Rectal smooth muscle tissue (tissue), 1 donor: Measurements from ENCODE around the gene VPS37C.
"Not testable (repeated sequence)": the region's sequence is repeated elsewhere in the genome, so short reads cannot be mapped to it uniquely, and the experiment has no call there.

Experiments used
- H3K27ac ChIP-seq: one replicate; pipeline ENCODE4 v1.7.0; 2013; ENCODE audit warnings: low read depth, low read length, inconsistent platforms
- H3K27me3 ChIP-seq: one replicate; pipeline ENCODE4 v1.7.0; 2013; ENCODE audit warnings: low read length; ENCODE audit not compliant: control insufficient read depth, insufficient read depth
- H3K36me3 ChIP-seq: one replicate; pipeline ENCODE4 v1.7.0; 2013; ENCODE audit warnings: low read length; ENCODE audit not compliant: control insufficient read depth, insufficient read depth
- H3K4me1 ChIP-seq: one replicate; pipeline ENCODE4 v1.7.0; 2013; ENCODE audit warnings: low read length; ENCODE audit not compliant: control insufficient read depth, insufficient read depth
- H3K4me3 ChIP-seq: one replicate; pipeline ENCODE4 v1.7.0; 2013; ENCODE audit warnings: low read length
- H3K9ac ChIP-seq: one replicate; pipeline ENCODE4 v1.7.0; 2013; ENCODE audit warnings: low read length

VPS37C gene

DNA sequence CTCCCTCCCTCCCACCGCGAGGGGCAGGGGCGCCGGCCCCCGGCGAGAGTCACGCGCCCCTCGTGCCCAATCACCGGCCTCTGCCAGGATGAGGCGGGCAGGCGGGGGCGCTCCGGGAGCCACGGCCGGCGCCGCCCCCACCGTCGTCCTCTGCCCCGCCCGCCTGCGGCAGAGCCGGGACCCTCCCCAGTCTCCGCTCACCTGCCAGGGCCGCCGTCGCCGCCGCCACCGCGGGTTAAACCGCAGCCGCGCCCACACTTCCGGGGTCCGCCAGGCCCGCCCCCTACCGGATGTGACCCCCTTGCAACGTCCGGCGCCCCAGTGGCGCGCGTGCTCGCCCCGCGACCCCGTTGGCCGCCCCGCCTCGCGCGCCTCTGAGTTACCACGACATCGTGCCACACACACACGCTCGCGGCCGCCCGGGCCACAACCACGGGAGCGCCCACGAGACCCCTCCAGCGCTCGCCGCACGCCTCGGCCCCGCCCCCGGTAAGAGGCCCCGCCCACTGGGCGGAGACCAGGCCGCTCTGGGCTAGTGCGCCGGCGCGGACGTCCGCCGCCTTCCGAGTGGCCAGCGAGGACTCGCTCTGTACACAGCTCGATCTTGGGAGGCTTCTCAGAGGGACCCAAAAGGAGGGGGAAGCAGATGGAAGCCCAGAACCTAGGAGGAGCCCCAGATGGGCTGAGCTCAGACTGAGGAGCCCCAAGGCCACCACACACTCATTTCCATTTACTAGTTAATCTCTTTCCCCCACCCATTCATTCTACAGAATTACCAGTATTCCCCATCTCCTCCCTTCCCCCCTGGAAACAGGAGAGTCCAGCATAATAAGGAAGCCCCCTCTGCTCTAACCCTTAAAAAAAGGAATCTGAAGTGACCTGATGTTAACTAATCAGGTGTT lies at the start of gene VPS37C:
Gene VPS37C (minus strand): TSS at position 237 of the 902 bp plus-strand sequence. CDS start 22,597 bp downstream, outside the sequence.
- H3K27me3 ChIP-seq = no peaks in the 10 kb centered on the region
- H3K4me3 ChIP-seq = peak within 1 kb of the TSS; percentile 89
- peaks cover 12% of the 10 kb centered on the region for H3K4me1 ChIP-seq
- H3K9ac ChIP-seq = peak within 1 kb of the TSS; percentile 85
- no peaks in the 10 kb centered on the region for H3K36me3 ChIP-seq
- peak within 1 kb of the TSS; percentile 96 for H3K27ac ChIP-seq

DNA sequence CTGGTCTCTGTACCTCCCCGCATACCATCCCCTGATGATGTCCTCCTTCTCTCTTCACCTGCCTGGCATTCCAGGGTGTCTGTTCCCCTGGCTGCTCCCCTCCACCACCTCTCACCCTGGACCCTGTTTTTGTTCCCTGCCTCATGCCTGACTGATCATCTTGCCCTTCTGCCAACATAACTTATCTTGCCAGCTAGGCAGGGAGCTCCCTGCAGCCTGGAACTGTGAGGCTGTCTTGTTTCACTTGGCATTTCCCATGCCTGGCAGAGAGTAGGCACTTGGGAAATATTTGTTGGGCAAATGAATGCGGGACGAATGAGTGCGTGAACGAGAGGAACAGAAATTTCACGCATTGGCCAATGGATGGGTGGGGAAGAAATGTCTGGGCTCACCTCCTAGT lies 49.4 kb upstream of the VPS37C start:
- not testable (repeated sequence) for H3K27ac ChIP-seq, H3K9ac ChIP-seq, H3K4me1 ChIP-seq, H3K27me3 ChIP-seq, H3K36me3 ChIP-seq, H3K4me3 ChIP-seq

DNA sequence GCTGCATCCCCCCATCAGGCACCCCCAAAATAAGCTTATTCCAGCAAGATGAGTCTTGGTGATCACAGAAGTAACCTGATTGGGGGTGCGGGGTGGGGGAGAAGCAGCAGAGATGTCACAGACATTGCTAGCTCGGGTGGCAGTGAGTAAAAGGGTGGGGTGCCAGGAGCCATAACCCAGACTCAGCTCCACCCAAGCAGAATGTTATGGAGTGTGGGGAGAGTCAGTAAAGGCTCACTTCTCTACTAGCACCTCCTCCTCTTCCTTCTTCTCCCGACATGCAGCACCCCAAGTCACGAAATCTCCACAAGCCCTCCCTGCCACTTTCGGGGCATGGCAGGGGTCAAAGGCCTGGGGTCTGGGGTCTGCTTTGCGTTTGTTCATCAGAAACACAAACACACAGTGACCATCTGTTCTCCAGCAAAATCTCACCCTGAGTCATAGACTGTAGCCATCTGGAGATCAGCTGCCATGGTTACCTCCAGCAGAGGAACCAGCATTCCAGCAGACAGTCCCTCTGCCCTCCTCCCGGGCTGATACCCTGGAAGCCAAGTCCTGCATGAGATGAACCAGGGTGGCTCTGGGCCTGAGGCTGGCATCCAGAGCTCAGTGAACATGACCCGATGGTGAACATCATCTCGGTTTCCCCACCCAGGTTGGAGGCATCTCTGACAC lies 46.5 kb upstream of the VPS37C start:
- H3K27ac ChIP-seq, H3K36me3 ChIP-seq, H3K4me3 ChIP-seq, H3K9ac ChIP-seq, H3K27me3 ChIP-seq, H3K4me1 ChIP-seq: not testable (repeated sequence)

DNA sequence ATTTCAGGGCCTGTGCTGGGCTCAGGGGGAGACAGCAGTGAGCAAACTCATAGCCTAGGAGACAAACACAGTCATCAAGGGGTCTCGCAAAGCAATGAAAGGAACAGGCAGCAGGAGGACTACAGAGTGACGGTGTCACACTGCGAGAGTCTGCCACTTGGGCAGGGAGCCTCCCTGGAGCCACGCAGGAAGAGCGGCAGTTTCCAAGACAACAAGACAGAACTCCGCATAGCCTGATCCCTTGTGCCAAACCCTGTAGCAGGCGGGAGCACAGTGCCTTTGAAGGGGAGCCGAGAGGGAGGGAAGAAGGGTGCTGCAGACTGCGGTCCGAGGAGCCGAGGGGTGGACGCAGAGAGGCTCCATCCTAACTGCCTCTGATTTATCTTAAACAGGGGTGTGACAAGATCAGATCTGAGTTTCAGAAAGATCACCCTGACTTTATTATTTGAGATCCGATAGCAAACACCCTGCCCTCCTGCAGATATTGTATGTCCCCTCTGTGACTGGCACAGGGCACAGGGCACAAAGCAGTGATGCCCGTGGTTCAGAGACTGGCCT lies 43.4 kb upstream of the VPS37C start:
- H3K27me3 ChIP-seq, H3K4me3 ChIP-seq, H3K36me3 ChIP-seq, H3K27ac ChIP-seq, H3K4me1 ChIP-seq, H3K9ac ChIP-seq: not testable (repeated sequence)

DNA sequence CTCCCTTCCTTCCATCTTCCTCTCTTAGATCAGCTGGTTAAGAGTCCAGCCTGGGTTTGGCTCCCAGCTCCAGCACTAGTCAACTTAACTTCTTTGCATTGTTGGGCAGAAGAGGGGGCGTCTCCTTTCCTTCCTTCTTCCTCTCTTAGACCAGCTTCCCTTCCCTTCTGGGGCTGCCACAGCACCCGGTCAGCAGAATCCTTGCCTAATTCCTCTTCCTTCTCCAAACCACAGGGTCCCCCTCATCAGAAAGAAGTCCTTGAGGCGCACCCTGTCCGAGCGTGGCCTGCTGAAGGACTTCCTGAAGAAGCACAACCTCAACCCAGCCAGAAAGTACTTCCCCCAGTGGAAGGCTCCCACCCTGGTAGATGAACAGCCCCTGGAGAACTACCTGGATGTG lies 42.6 kb upstream of the VPS37C start:
- not testable (repeated sequence) for H3K9ac ChIP-seq, H3K27me3 ChIP-seq

DNA sequence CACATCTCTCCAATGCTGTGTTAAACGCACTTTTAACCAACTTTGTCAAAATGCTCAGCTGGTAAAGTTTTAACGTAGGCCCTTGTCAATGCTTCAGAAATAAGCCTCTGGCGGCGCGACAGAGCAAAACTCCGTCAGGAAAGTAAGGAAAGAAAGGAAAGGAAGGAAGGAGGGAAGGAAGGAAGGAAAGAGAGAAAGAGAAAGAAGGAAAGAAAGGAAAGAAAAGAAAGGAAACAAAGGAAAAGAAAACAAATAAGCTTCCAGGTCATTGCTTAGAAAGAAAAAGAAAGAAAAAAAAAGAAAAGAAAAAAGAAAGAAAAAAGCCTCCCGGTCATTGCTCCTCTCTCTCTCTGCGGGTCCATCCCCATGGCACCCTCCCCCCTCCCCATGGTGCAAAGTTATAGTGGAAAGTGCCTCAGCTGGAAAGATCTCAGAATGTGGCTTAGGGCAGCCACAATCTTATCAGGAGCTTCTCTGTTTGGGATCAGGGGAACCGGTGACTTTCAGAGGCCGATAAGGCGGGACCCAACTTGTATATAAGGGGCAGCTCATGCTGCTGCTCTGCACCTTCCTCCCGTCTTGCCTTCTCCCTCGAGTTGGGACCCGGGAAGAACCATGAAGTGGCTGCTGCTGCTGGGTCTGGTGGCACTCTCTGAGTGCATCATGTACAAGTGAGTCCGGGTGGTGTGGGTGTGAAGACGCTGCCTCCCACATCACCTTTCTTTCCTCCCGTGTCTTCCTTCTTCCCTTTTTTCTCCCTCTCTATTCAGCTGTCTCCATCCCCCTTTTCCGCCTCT lies 41.9 kb upstream of the VPS37C start, which contains the start of gene PGA3:
Gene PGA3 (plus strand): TSS at position 566 of the 797 bp plus-strand sequence. CDS start 50 bp downstream, at position 616.
- H3K27me3 ChIP-seq, H3K4me1 ChIP-seq, H3K27ac ChIP-seq, H3K9ac ChIP-seq, H3K4me3 ChIP-seq, H3K36me3 ChIP-seq: not testable (repeated sequence)

More for the DNA sequence above, 42.6 kb upstream of the VPS37C start:
- H3K36me3 ChIP-seq, H3K4me3 ChIP-seq, H3K27ac ChIP-seq, H3K4me1 ChIP-seq: not testable (repeated sequence)

DNA sequence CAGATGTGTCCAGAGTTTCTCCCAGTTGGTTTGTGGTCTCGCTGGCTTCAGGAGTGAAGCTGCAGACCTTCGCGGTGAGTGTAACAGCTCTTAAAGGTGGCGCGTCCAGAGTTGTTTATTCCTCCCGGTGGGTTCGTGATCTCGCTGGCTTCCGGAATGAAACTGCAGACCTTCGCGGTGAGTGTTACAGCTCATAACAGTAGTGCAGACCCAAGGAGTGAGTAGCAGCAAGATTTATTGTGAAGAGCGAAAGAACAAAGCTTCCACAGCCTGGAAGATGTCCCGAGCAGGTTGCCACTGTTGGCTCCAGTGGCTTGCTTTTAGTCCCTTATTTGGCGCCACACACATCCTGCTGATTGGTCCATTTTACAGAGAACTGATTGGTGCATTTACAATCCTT lies 40.2 kb upstream of the VPS37C start:
- H3K27me3 ChIP-seq = no peaks in the 10 kb centered on the region
- no peaks in the 10 kb centered on the region for H3K36me3 ChIP-seq
- no peak overlapping the region for H3K9ac ChIP-seq
- no peaks in the 10 kb centered on the region for H3K4me1 ChIP-seq
- H3K4me3 ChIP-seq = no peak overlapping the region
- H3K27ac ChIP-seq = no peak overlapping the region

DNA sequence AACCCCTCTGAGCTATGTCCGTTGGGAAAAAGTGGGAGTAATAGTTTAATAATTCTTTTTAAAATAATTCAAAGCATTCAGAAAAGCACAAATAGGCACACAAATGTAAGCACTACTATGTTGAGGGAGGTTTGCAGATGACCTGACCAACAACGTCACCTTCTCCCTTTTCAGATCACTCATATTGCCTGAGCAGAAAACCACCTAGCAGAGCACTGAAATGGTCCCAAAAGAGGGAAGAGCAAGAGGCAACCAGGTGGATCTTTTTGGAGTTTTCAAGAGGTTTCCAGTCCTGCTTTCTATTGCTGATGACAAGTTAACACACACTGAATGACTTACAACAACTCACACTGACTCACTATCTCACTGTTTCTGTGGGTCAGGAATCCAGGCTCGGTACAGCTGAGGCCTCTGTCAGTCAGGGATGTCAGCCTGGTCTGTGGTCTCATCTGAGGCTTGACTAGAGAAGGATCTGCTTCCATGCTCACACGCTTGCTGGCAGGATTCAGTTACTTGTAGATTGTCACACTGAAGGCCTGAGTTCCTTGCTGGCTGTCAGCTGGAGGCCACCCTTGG lies 37.8 kb upstream of the VPS37C start:
- H3K9ac ChIP-seq = no peak overlapping the region
- no peaks in the 10 kb centered on the region for H3K4me1 ChIP-seq
- no peak overlapping the region for H3K27ac ChIP-seq
- H3K27me3 ChIP-seq = no peaks in the 10 kb centered on the region
- H3K36me3 ChIP-seq = no peaks in the 10 kb centered on the region
- no peak overlapping the region for H3K4me3 ChIP-seq

DNA sequence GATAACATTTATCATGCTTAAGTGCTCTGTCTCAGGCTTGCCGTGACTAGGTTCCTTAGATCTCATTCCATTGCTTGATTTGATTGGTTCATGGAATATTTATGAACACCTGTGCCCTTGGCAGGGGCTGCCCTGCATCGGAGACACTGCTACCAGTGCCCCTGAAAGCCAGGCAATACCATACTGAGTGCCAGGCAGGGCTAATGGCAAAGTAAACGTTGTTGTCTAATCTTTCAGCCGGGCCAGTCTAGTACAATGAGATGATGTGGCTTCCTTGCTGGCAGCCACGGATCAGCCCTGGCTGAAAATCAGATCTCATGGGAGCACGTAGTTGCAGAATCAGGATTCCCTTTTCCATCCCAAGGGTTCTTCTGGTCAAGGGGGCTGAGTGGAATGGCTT lies 37.1 kb upstream of the VPS37C start:
- no peaks in the 10 kb centered on the region for H3K4me1 ChIP-seq
- no peak overlapping the region for H3K9ac ChIP-seq
- H3K4me3 ChIP-seq = no peak overlapping the region
- no peak overlapping the region for H3K27ac ChIP-seq
- H3K36me3 ChIP-seq = no peaks in the 10 kb centered on the region
- no peaks in the 10 kb centered on the region for H3K27me3 ChIP-seq

DNA sequence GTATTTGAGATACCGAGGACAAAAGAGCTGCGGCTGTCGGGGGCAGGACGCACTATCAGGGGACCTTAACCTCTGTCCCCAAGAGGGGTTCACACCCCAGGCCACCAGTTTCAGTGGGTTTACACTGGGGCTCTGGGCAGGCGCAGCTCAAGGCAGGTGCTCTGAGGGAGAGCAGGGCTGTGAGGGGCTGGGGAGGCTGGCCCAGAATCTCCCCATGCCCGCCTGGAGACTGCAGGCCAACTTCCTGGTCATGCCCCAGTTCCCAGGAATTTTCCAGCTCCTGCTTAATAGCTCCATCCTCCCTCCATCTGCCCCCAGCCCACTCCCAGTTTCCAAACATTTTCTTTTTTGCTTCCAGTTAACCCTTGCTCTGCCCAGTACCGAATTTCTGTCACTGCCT lies 34.5 kb upstream of the VPS37C start:
- Histone ChIP-seq H3K4me1 (no peaks in the 10 kb centered on the region), H3K4me3 (no peak overlapping the region), H3K36me3 (no peaks in the 10 kb centered on the region), H3K9ac (no peak overlapping the region), H3K27me3 (no peaks in the 10 kb centered on the region), H3K27ac (no peak overlapping the region)

DNA sequence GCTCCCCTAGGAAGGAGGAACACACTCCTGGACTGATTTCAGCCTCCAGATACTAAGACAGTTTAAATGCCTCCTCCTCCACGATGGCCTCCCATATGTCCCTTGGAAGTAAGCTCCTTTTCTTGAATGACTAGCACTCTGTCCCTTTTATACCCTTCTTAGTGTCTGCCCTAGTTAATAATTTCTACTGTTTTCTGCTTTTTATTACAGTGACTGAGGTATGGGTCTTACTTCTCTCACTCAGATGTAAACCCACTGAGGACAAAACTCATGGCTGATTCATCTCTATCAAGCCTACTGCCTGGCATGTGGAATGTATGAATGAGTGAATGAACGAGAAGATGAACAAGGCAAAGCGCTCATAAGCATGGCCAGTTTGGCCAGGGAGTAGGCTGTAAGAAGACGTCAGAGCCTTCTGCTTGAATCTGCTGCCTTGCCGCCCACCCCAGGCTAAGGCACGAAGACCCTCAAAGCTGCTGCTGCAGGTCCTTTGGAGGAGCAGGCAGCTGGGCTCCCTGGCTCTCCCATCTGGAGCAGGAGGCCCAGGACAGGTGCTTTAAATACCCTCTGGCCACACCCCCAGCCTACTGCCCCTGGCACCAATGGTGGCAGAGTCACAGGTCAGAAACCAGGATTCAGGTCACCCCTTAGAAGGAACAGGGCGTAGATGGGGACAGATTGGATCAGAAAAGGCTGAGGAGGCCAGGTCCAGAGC lies 33.9 kb upstream of the VPS37C start:
- Histone ChIP-seq H3K36me3 (no peaks in the 10 kb centered on the region), H3K27me3 (no peaks in the 10 kb centered on the region), H3K4me1 (no peaks in the 10 kb centered on the region), H3K9ac (no peak overlapping the region), H3K27ac (no peak overlapping the region), H3K4me3 (no peak overlapping the region)
